GM21737 (cell line): ENCODE measurements around the gene CACNA2D4.

Experiments
- ATAC-seq: cut with Tn5 transposase; IDR thresholded peaks from one replicate; pipeline ENCODE4 v1.9.1; 2021; ENCODE audit warnings: mild to moderate bottlenecking, moderate library complexity; ENCODE audit not compliant: unreplicated experiment

CACNA2D4 gene

GRCh38 chr12:1760566-1761382, 157.7 kb downstream of the CACNA2D4 start:
- no peak for ATAC-seq

GRCh38 chr12:1758887-1759286, 159.6 kb downstream of the CACNA2D4 start:
- ATAC-seq = no peak

GRCh38 chr12:1758376-1758775, 160.1 kb downstream of the CACNA2D4 start:
- no peak for ATAC-seq

GRCh38 chr12:1750300-1750699, 168.2 kb downstream of the CACNA2D4 start:
- no peak for ATAC-seq

GRCh38 chr12:1749019-1749418, 169.4 kb downstream of the CACNA2D4 start:
- no peak for ATAC-seq

- ATAC-seq = no peak
Observed at GRCh38 chr12:1747609-1748008, 170.8 kb downstream of the CACNA2D4 start.

GRCh38 chr12:1744932-1745331, 173.5 kb downstream of the CACNA2D4 start:
- no peak for ATAC-seq
